GM06990 (cell line): ENCODE results near the gene RHCE.
"Not testable (repeated sequence)": the region's sequence is repeated elsewhere in the genome, so short reads cannot be mapped to it uniquely, and the experiment has no call there.

Experiments
- DNase-seq: peaks from one replicate; pipeline ENCODE4 v3.0.0-alpha.2; 2011; ENCODE audit not compliant: insufficient read length; ENCODE audit errors: extremely low read depth
- H3K27me3 ChIP-seq: replicated peaks from 2 replicates; pipeline ENCODE4 v1.6.0; 2011; ENCODE audit warnings: low read length; ENCODE audit not compliant: control insufficient read depth, insufficient read depth
- H3K36me3 ChIP-seq: 2 replicates; pipeline ENCODE4 v1.5.1; 2011; ENCODE audit warnings: low read length; ENCODE audit not compliant: control insufficient read depth, insufficient read depth
- H3K4me3 ChIP-seq: replicated peaks from 2 replicates; pipeline ENCODE4 v1.5.1; 2011; ENCODE audit warnings: low read depth, mild to moderate bottlenecking, control low read depth, low read length

The RHCE gene

GRCh38 chr1:25327864-25328790, 92.5 kb downstream of the RHCE start:
- DNase-seq, H3K4me3 ChIP-seq, H3K27me3 ChIP-seq, H3K36me3 ChIP-seq: not testable (repeated sequence)

GRCh38 chr1:25324407-25324806, 96.2 kb downstream of the RHCE start:
- not testable (repeated sequence) for H3K36me3 ChIP-seq, DNase-seq, H3K27me3 ChIP-seq, H3K4me3 ChIP-seq

GRCh38 chr1:25322127-25322526, 98.5 kb downstream of the RHCE start:
- DNase-seq, H3K27me3 ChIP-seq, H3K4me3 ChIP-seq, H3K36me3 ChIP-seq: not testable (repeated sequence)

- H3K4me3 ChIP-seq, H3K27me3 ChIP-seq, H3K36me3 ChIP-seq, DNase-seq: not testable (repeated sequence)
Observed at GRCh38 chr1:25320314-25320938, 100.2 kb downstream of the RHCE start.

- not testable (repeated sequence) for H3K36me3 ChIP-seq, H3K27me3 ChIP-seq, DNase-seq, H3K4me3 ChIP-seq
Observed at GRCh38 chr1:25312806-25313470, 107.7 kb downstream of the RHCE start.
